Gastroesophageal sphincter (tissue), 3 donors: Measurements from ENCODE around the gene ARHGAP44.

Experiments
- CTCF ChIP-seq, 4 experiments: fragments of 200-600 bp in 2 of 4; fragments of 450-650 bp in 2 of 4; sonication (generic) in 1 of 4; IDR thresholded peaks; one replicate each; pipeline ENCODE4 v1.5.1; 2017 to 2019; ENCODE audit warnings: antibody characterized with exemption in 4 of 4, mild to moderate bottlenecking in 2 of 4, moderate library complexity in 2 of 4
- POLR2A ChIP-seq, 2 donors: fragments of 450-650 bp; IDR thresholded peaks; one replicate each; pipeline ENCODE4 v1.6.1; 2017; ENCODE audit warnings: antibody characterized with exemption in 2 of 2, mild to moderate bottlenecking in 2 of 2, moderate library complexity in 1 of 2
- POLR2AphosphoS5 ChIP-seq: sonication (generic); formaldehyde crosslinking; IDR thresholded peaks from one replicate; pipeline ENCODE4 v1.6.1; 2017; ENCODE audit warnings: antibody characterized with exemption

GRCh38 chr17:12947047-12947446, 157.7 kb downstream of the ARHGAP44 start:
- TF ChIP-seq CTCF (IDR thresholded peaks at IDR 0.05) (no peak), POLR2A (IDR thresholded peaks at IDR 0.05) (no peak), POLR2AphosphoS5 (no peak)
